ENCODE measurements around the gene HACD2. TPM values are rescaled to one million over a fixed set of nuclear protein-coding genes. Genes with fewer than 3 reads are reported as not detected.
A peak's percentile ranks its signal among the peaks of the same experiment; 100 is the strongest.
"Not testable (repeated sequence)": the region's sequence is repeated elsewhere in the genome, so short reads cannot be mapped to it uniquely, and the experiment has no call there.

The HACD2 gene
- polyA plus RNA-seq, 3 donors from 2014 or later = 19.3 to 37.0 (median 25.3) TPM

DNA sequence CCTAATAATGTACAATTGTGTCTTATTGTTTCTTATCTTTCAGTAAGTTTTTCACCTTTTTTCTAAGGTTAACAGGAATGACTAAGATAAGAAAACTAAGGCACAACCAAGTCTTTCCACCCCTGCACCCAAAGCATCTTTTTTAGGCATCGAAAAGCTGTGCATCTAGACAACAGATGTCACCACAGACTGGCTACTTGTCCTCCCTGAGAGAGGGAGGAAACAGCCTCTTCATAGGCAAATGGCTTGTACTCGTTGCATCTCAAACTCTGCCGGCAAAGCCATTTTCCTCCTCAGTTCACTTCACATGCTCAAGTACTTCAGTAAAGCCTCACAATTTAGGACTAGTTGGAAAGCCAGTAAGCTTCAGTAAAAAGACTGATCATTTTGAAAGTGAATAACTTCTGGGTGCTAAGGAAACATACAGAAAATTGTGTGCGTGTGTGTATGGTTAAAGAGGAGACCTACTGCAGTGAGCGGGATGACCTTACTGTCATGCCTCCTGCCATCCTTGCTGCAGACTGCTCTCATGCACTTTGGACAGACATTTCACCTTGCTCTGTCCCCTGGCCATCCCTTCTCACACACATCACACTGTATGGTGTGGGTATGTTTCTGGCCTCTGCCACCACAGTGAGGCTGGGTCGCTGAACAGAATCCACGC is 36.5 kb upstream of the HACD2 start:
- DNase-seq = no peak
- no peaks in the 10 kb centered on the region for H3K4me1 Mint-ChIP-seq
- no peak overlapping the region for H3K4me3 Mint-ChIP-seq
- H3K27me3 Mint-ChIP-seq (ENCODE audit: low read depth in 3 of 3) = peaks cover 1 to 6% (median 2%) of the 10 kb centered on the region in 3 donors
- no peak overlapping the region for H3K27ac Mint-ChIP-seq
- H3K36me3 Mint-ChIP-seq = no peaks in the 10 kb centered on the region
- H3K9me3 Mint-ChIP-seq = no peaks in the 10 kb centered on the region

- Mint-ChIP-seq H3K4me1 (no peaks in the 10 kb centered on the region), H3K36me3 (no peaks in the 10 kb centered on the region), H3K9me3 (no peaks in the 10 kb centered on the region), H3K27ac (no peak overlapping the region), H3K27me3 (ENCODE audit: low read depth in 3 of 3) (peaks cover 0 to 2% (median 1%) of the 10 kb centered on the region in 3 donors), H3K4me3 (no peak overlapping the region)
- DNase-seq = no peak
These were observed 35.5 kb upstream of the HACD2 start for GRCh38 chr3:123620343-123620742.

- Mint-ChIP-seq H3K27ac (peak overlapping the region in 1 of 6 donors; percentile 7), H3K36me3 (peaks cover 0 to 3% (median 3%) of the 10 kb centered on the region in 3 donors), H3K4me3 (no peak overlapping the region), H3K9me3 (no peaks in the 10 kb centered on the region), H3K4me1 (no peaks in the 10 kb centered on the region), H3K27me3 (ENCODE audit: low read depth in 3 of 3) (peaks cover 0 to 2% (median 1%) of the 10 kb centered on the region in 3 donors)
- no peak for DNase-seq
These were observed 34.1 kb upstream of the HACD2 start for GRCh38 chr3:123618768-123619484.

GRCh38 chr3:123618076-123618708 is 33.3 kb upstream of the HACD2 start:
- no peaks in the 10 kb centered on the region for H3K4me1 Mint-ChIP-seq
- peaks cover 0 to 4% (median 1%) of the 10 kb centered on the region in 3 donors for H3K27me3 Mint-ChIP-seq (ENCODE audit: low read depth in 3 of 3)
- no peak overlapping the region for H3K4me3 Mint-ChIP-seq
- DNase-seq = no peak
- no peaks in the 10 kb centered on the region for H3K9me3 Mint-ChIP-seq
- no peak overlapping the region for H3K27ac Mint-ChIP-seq
- H3K36me3 Mint-ChIP-seq = peaks cover 4 to 5% (median 4%) of the 10 kb centered on the region in 3 donors

GRCh38 chr3:123616593-123616992 is 31.7 kb upstream of the HACD2 start:
- DNase-seq = no peak
- Mint-ChIP-seq H3K4me1 (no peaks in the 10 kb centered on the region), H3K27ac (no peak overlapping the region), H3K9me3 (no peaks in the 10 kb centered on the region), H3K36me3 (peaks cover 4 to 10% (median 8%) of the 10 kb centered on the region in 3 donors), H3K4me3 (no peak overlapping the region), H3K27me3 (ENCODE audit: low read depth in 3 of 3) (peaks cover 0 to 2% (median 0%) of the 10 kb centered on the region in 3 donors)

- H3K4me3 Mint-ChIP-seq = no peak overlapping the region
These were observed 28.7 kb upstream of the HACD2 start for GRCh38 chr3:123613543-123613942.

GRCh38 chr3:123611674-123612073 is 26.8 kb upstream of the HACD2 start:
- peaks cover 4 to 10% (median 8%) of the 10 kb centered on the region in 3 donors for H3K36me3 Mint-ChIP-seq
- H3K4me3 Mint-ChIP-seq; H3K9me3 Mint-ChIP-seq; DNase-seq; H3K4me1 Mint-ChIP-seq; H3K27me3 Mint-ChIP-seq (ENCODE audit: low read depth in 3 of 3); H3K27ac Mint-ChIP-seq: not testable (repeated sequence)

More at GRCh38 chr3:123613543-123613942, 28.7 kb upstream of the HACD2 start:
- Mint-ChIP-seq H3K27me3 (ENCODE audit: low read depth in 3 of 3) (peaks cover 0 to 2% (median 0%) of the 10 kb centered on the region in 3 donors), H3K36me3 (peaks cover 4 to 10% (median 8%) of the 10 kb centered on the region in 3 donors), H3K4me1 (no peaks in the 10 kb centered on the region), H3K27ac (no peak overlapping the region), H3K9me3 (no peaks in the 10 kb centered on the region)
- no peak for DNase-seq

DNA sequence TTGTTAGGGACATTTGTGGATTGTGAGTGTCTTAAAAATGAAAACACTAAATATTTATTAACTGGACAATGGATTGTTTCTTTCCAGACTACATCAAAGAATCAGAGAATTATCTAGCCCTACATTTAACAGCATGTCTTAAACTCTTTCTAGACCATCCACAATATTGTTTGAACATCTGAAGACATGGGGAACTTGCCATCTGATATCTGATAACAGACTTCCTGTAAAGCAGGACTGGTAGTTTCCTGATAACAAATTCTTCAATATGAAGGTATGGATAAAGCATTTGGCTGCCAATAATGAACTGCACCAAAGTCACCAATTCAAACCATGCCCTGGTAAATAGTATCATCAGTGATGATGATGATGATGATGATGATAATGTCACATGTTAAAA is 26.2 kb upstream of the HACD2 start:
- H3K27me3 Mint-ChIP-seq (ENCODE audit: low read depth in 3 of 3) = peaks cover 0 to 2% (median 0%) of the 10 kb centered on the region in 3 donors
- H3K36me3 Mint-ChIP-seq = peaks cover 4 to 10% (median 8%) of the 10 kb centered on the region in 3 donors
- no peak overlapping the region for H3K4me3 Mint-ChIP-seq
- no peaks in the 10 kb centered on the region for H3K4me1 Mint-ChIP-seq
- no peaks in the 10 kb centered on the region for H3K9me3 Mint-ChIP-seq
- no peak for DNase-seq
- no peak overlapping the region for H3K27ac Mint-ChIP-seq

- peaks cover 4 to 10% (median 8%) of the 10 kb centered on the region in 3 donors for H3K36me3 Mint-ChIP-seq
- H3K4me1 Mint-ChIP-seq = no peaks in the 10 kb centered on the region
- H3K27ac Mint-ChIP-seq = no peak overlapping the region
- H3K9me3 Mint-ChIP-seq = no peaks in the 10 kb centered on the region
- no peak for DNase-seq
- H3K4me3 Mint-ChIP-seq = no peak overlapping the region
- H3K27me3 Mint-ChIP-seq (ENCODE audit: low read depth in 3 of 3) = peaks cover 0 to 2% (median 0%) of the 10 kb centered on the region in 3 donors
These were observed 25.5 kb upstream of the HACD2 start for GRCh38 chr3:123610331-123610730.

DNA sequence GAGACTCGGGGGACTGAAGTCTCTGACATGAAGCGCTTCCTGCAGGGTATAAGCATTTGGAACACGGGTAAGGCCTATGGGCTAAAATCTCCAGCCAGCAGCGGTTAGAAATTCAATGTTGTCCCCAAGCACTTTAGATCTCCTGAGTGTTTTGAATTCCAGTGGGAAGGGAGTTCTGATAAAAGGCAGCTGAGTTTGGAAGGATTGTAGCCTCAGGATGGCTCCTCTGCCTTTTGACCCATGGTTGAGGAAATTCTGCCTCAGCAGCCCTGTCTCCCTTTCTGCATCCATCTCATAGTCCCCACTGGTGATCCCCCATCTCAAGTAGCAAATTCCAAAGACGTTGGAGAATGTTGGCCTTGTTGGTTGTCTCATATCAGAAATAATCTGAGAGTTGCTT is 24.2 kb upstream of the HACD2 start:
- H3K27ac Mint-ChIP-seq = no peak overlapping the region
- H3K9me3 Mint-ChIP-seq = no peaks in the 10 kb centered on the region
- no peak overlapping the region for H3K4me3 Mint-ChIP-seq
- H3K27me3 Mint-ChIP-seq (ENCODE audit: low read depth in 3 of 3) = peaks cover 0 to 2% (median 0%) of the 10 kb centered on the region in 3 donors
- H3K36me3 Mint-ChIP-seq = peaks cover 2 to 13% (median 7%) of the 10 kb centered on the region in 3 donors
- H3K4me1 Mint-ChIP-seq = no peaks in the 10 kb centered on the region
- no peak for DNase-seq

DNA sequence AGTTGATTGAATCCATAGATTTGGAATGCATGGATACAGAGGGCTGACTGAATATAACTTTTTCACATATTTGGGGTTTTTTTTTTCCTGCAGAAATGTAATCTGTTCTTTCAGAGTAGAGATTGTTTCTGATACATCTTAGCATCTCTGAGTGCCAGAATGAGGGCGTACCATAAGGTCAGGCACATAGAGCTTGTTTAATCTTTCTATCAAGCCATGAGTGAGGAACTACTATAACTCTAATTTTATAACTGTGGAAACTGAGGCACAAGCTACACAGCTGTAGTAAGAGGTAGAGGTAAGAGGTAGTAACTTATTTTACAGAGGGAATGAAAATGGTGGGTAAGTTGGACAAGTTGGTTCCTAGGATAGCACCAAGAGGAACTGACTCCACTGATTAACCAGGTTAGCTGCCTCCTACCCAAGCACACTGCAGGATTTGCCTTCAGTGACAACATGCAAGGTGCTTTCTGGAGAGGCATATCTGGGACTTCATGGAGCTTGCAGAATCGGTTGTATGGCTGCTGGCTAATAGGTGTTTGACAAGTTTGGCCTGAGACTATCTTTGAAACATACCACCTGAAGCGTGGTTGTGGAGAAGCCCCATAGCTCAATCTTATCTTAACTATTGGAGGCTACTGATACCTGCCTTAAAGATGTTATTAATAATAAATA is 23.5 kb upstream of the HACD2 start:
- Mint-ChIP-seq H3K4me1 (no peaks in the 10 kb centered on the region), H3K9me3 (no peaks in the 10 kb centered on the region), H3K27me3 (ENCODE audit: low read depth in 3 of 3) (peaks cover 0 to 2% (median 0%) of the 10 kb centered on the region in 3 donors), H3K27ac (no peak overlapping the region), H3K36me3 (peaks cover 0 to 10% (median 4%) of the 10 kb centered on the region in 3 donors), H3K4me3 (no peak overlapping the region)
- DNase-seq = no peak

- no peaks in the 10 kb centered on the region for H3K27me3 Mint-ChIP-seq (ENCODE audit: low read depth in 3 of 3)
- no peaks in the 10 kb centered on the region for H3K9me3 Mint-ChIP-seq
- peaks cover 0 to 3% (median 1%) of the 10 kb centered on the region in 3 donors for H3K36me3 Mint-ChIP-seq
- peak overlapping the region in 3 of 6 donors; percentile 21 to 31 (median 31) for H3K27ac Mint-ChIP-seq
- no peak overlapping the region for H3K4me3 Mint-ChIP-seq
- no peak for DNase-seq
- no peaks in the 10 kb centered on the region for H3K4me1 Mint-ChIP-seq
These were observed 21.7 kb upstream of the HACD2 start for GRCh38 chr3:123606527-123606926.

- Mint-ChIP-seq H3K36me3 (peaks cover 0 to 6% (median 3%) of the 10 kb centered on the region in 3 donors), H3K4me3 (no peak overlapping the region), H3K4me1 (no peaks in the 10 kb centered on the region), H3K27ac (peak overlapping the region in 2 of 6 donors; percentile 31), H3K27me3 (ENCODE audit: low read depth in 3 of 3) (no peaks in the 10 kb centered on the region), H3K9me3 (no peaks in the 10 kb centered on the region)
- no peak for DNase-seq
These were observed 21.0 kb upstream of the HACD2 start for GRCh38 chr3:123605789-123606234.
